NCI-H1048 (cell line): Measurements from ENCODE around the gene CHST8.

ENCODE experiments used
- DNase-seq: peaks from one replicate; lab custom pipeline; 2025; lab: John Stamatoyannopoulos, UW

The CHST8 gene

GRCh38 chr19:33795370-33796163 is 173.8 kb downstream of the CHST8 start:
- DNase-seq = no peak

GRCh38 chr19:33796164-33796875 is 174.6 kb downstream of the CHST8 start, which contains the start of gene KCTD15:
Gene KCTD15, plus strand, starts transcription at chr19:33796870. Its CDS starts 3,585 bp downstream, at chr19:33800455.
- DNase-seq = no peak

- no peak for DNase-seq
These were observed 176.3 kb downstream of the CHST8 start for GRCh38 chr19:33797802-33798671.

GRCh38 chr19:33798681-33799111 is 176.9 kb downstream of the CHST8 start:
- no peak for DNase-seq

- no peak for DNase-seq
These were observed 177.7 kb downstream of the CHST8 start for GRCh38 chr19:33799476-33799875.

GRCh38 chr19:33800012-33800680 is 178.4 kb downstream of the CHST8 start:
- DNase-seq = no peak

- DNase-seq = no peak
These were observed 179.7 kb downstream of the CHST8 start for GRCh38 chr19:33801411-33801810.

GRCh38 chr19:33802001-33802400 is 180.2 kb downstream of the CHST8 start:
- DNase-seq = no peak

- no peak for DNase-seq
These were observed 181.0 kb downstream of the CHST8 start for GRCh38 chr19:33802801-33803200.

GRCh38 chr19:33803383-33803782 is 181.6 kb downstream of the CHST8 start:
- DNase-seq = no peak

GRCh38 chr19:33804021-33804799 is 182.5 kb downstream of the CHST8 start:
- no peak for DNase-seq

GRCh38 chr19:33805313-33805712 is 183.6 kb downstream of the CHST8 start:
- no peak for DNase-seq

GRCh38 chr19:33805840-33806433 is 184.2 kb downstream of the CHST8 start:
- no peak for DNase-seq

- DNase-seq = no peak
These were observed 184.7 kb downstream of the CHST8 start for GRCh38 chr19:33806434-33806881.

- DNase-seq = no peak
These were observed 186.6 kb downstream of the CHST8 start for GRCh38 chr19:33808399-33808798.

- DNase-seq = no peak
These were observed 188.2 kb downstream of the CHST8 start for GRCh38 chr19:33809960-33810359.

- DNase-seq = no peak
These were observed 189.1 kb downstream of the CHST8 start for GRCh38 chr19:33810821-33811220.

GRCh38 chr19:33811246-33811645 is 189.5 kb downstream of the CHST8 start:
- no peak for DNase-seq

GRCh38 chr19:33811736-33812387 is 190.1 kb downstream of the CHST8 start:
- no peak for DNase-seq
